ENCODE measurements around the gene GLIPR1. TPM values are rescaled to one million over a fixed set of nuclear protein-coding genes. Genes with fewer than 3 reads are reported as not detected.
"Not testable (repeated sequence)": the region's sequence is repeated elsewhere in the genome, so short reads cannot be mapped to it uniquely, and the experiment has no call there.

The GLIPR1 gene
- polyA plus RNA-seq, 3 donors = 1.3 to 9.5 (median 7.8) TPM

GRCh38 chr12:75505706-75506312 lies 25.3 kb downstream of the GLIPR1 start:
- 60 to 67% (median 65%) methylated on average over 2 of the region's 2 CpGs for WGBS, 3 donors
- no peak overlapping the region for H3K27ac ChIP-seq (ENCODE audit: low read depth, low read length)

GRCh38 chr12:75507086-75507485 lies 26.5 kb downstream of the GLIPR1 start:
- no peak overlapping the region for H3K27ac ChIP-seq (ENCODE audit: low read depth, low read length)
- WGBS, 3 donors = 77 to 83% (median 79%) methylated on average over 2 of the region's 2 CpGs

- H3K27ac ChIP-seq (ENCODE audit: low read depth, low read length) = no peak overlapping the region
- WGBS, 3 donors = 50 to 73% (median 65%) methylated on average over 2 of the region's 2 CpGs
These were observed 27.6 kb downstream of the GLIPR1 start for GRCh38 chr12:75508159-75508558.

- WGBS, 3 donors = 62 to 84% (median 65%) methylated on average over 4 of the region's 4 CpGs
- H3K27ac ChIP-seq (ENCODE audit: low read depth, low read length) = no peak overlapping the region
These were observed 29.1 kb downstream of the GLIPR1 start for GRCh38 chr12:75509621-75510020.

- H3K27ac ChIP-seq (ENCODE audit: low read depth, low read length) = no peak within 1 kb of the TSS
- WGBS, 3 donors = 3 to 5% (median 4%) methylated on average over 47 of the region's 47 CpGs
These were observed 30.8 kb downstream of the GLIPR1 start, which contains the start of gene KRR1 for GRCh38 chr12:75511116-75512048. Gene KRR1 (minus strand): TSS chr12:75511609. CDS start chr12:75511597, 12 bp downstream.

GRCh38 chr12:75521224-75521623 lies 40.7 kb downstream of the GLIPR1 start:
- H3K27ac ChIP-seq (ENCODE audit: low read depth, low read length) = not testable (repeated sequence)

- H3K27ac ChIP-seq (ENCODE audit: low read depth, low read length) = not testable (repeated sequence)
- 82 to 94% (median 91%) methylated on average over 5 of the region's 5 CpGs for WGBS, 3 donors
These were observed 41.6 kb downstream of the GLIPR1 start for GRCh38 chr12:75522124-75522523.

- 21 to 55% (median 55%) methylated on average over 1 of the region's 1 CpG for WGBS, 3 donors
- H3K27ac ChIP-seq (ENCODE audit: low read depth, low read length) = no peak overlapping the region
These were observed 44.7 kb downstream of the GLIPR1 start for GRCh38 chr12:75525263-75525662.

- 21 to 30% (median 24%) methylated on average over 4 of the region's 4 CpGs for WGBS, 3 donors
These were observed 46.3 kb downstream of the GLIPR1 start for GRCh38 chr12:75526655-75527511.

GRCh38 chr12:75528272-75528671 lies 47.7 kb downstream of the GLIPR1 start:
- H3K27ac ChIP-seq (ENCODE audit: low read depth, low read length) = no peak overlapping the region
- 65 to 69% (median 65%) methylated on average over 2 of the region's 2 CpGs for WGBS, 3 donors

More at GRCh38 chr12:75526655-75527511, 46.3 kb downstream of the GLIPR1 start:
- no peak overlapping the region for H3K27ac ChIP-seq (ENCODE audit: low read depth, low read length)

GRCh38 chr12:75528692-75529091 lies 48.1 kb downstream of the GLIPR1 start:
- WGBS, 3 donors = 65 to 76% (median 70%) methylated on average over 2 of the region's 2 CpGs
- no peak overlapping the region for H3K27ac ChIP-seq (ENCODE audit: low read depth, low read length)

- 70 to 95% (median 95%) methylated on average over 1 of the region's 1 CpG for WGBS, 3 donors
- no peak overlapping the region for H3K27ac ChIP-seq (ENCODE audit: low read depth, low read length)
These were observed 48.8 kb downstream of the GLIPR1 start for GRCh38 chr12:75529316-75529715.

- 73 to 85% (median 80%) methylated on average over 1 of the region's 1 CpG for WGBS, 3 donors
- H3K27ac ChIP-seq (ENCODE audit: low read depth, low read length) = no peak overlapping the region
These were observed 49.3 kb downstream of the GLIPR1 start for GRCh38 chr12:75529826-75530225.

GRCh38 chr12:75533239-75533638 lies 52.7 kb downstream of the GLIPR1 start:
- WGBS, 3 donors = 80 to 94% (median 84%) methylated on average over 2 of the region's 2 CpGs
- no peak overlapping the region for H3K27ac ChIP-seq (ENCODE audit: low read depth, low read length)

- WGBS, 3 donors = 78 to 82% (median 79%) methylated on average over 2 of the region's 2 CpGs
- H3K27ac ChIP-seq (ENCODE audit: low read depth, low read length) = no peak overlapping the region
These were observed 59.3 kb downstream of the GLIPR1 start for GRCh38 chr12:75539889-75540288.

- no peak overlapping the region for H3K27ac ChIP-seq (ENCODE audit: low read depth, low read length)
- 52 to 72% (median 71%) methylated on average over 1 of the region's 1 CpG for WGBS, 3 donors
These were observed 62.4 kb downstream of the GLIPR1 start for GRCh38 chr12:75542942-75543341.

- 96 to 97% (median 97%) methylated on average over 1 of the region's 1 CpG for WGBS, 3 donors
- H3K27ac ChIP-seq (ENCODE audit: low read depth, low read length) = no peak overlapping the region
These were observed 63.0 kb downstream of the GLIPR1 start for GRCh38 chr12:75543529-75543928.

- H3K27ac ChIP-seq (ENCODE audit: low read depth, low read length) = no peak overlapping the region
- 88 to 93% (median 90%) methylated on average over 1 of the region's 1 CpG for WGBS, 3 donors
These were observed 65.1 kb downstream of the GLIPR1 start for GRCh38 chr12:75545636-75546035.

GRCh38 chr12:75548879-75549278 lies 68.3 kb downstream of the GLIPR1 start:
- H3K27ac ChIP-seq (ENCODE audit: low read depth, low read length) = no peak overlapping the region
- 88 to 90% (median 89%) methylated on average over 1 of the region's 1 CpG for WGBS, 3 donors

Data from adipose tissue (tissue), 3 donors.